GM19043 (cell line): Measurements from ENCODE around the gene ISYNA1.

Experiments used
- ATAC-seq: cut with Tn5 transposase; IDR thresholded peaks from one replicate; pipeline ENCODE4 v1.9.1; 2021; ENCODE audit warnings: low read depth; ENCODE audit not compliant: unreplicated experiment

Gene ISYNA1

DNA sequence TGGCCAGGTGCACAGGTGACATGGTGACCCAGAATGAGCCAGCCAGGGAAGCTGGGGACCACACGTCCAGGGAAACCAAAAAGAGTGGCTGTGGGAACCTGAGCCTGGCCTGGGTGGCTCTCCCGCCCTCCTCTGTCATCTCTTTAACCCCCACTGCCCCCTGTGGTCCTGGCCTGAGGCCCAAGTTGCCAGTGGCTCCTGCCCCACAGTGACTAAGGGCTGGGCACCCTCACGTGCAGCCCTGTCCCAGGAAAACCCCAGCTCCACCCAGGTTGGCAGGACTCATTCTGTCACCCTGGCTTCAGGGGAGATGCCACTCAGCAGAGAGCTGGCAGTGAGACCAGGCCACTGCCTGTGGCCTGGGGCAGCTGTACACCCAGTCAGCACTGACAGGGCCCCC is 30.6 kb upstream of the ISYNA1 start:
- ATAC-seq = no peak

GRCh38 chr19:18467978-18468377 is 30.0 kb upstream of the ISYNA1 start:
- ATAC-seq = no peak

DNA sequence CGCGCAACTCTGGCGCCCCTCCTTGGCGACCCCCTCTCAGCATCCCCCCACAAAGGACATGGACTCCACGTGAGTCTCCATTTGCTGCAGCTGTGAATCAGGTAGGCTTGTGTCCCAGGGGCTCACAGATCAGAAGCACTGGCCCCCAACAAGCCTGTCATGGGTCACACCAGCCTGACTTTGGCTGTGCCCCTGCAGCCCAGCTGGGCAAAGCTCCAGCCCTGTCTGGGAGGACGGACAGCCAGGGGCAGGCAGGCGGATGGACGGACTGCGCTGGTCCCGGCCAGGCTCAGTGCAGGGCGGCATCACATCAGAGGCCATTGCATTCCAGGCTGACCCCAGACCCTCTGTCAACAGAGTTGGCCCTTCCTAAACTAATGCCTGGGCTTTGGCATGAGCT is 28.4 kb upstream of the ISYNA1 start:
- ATAC-seq = no peak

DNA sequence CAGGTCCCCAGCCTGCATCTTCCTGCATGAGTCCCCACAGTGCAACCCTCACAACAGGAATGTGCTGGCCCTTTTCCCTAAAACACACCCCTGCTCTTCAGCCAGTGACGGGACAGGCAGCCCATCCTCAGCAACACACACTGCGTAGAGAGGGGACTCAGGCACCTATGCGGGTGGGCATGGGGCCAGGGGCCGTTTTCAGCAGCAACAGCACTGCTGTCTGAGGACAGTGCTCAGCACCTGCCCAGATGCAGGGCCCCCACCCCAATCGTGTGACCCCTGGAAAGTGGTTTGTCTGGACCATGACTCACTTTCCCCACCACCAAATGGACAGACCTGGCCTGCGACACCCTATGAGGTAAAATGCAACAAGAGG is 28.0 kb upstream of the ISYNA1 start:
- ATAC-seq = no peak

- ATAC-seq = no peak
These were observed 27.5 kb upstream of the ISYNA1 start for GRCh38 chr19:18465214-18465963.

GRCh38 chr19:18464646-18465045 is 26.7 kb upstream of the ISYNA1 start:
- no peak for ATAC-seq

GRCh38 chr19:18461471-18461870 is 23.5 kb upstream of the ISYNA1 start:
- no peak for ATAC-seq

- no peak for ATAC-seq
These were observed 23.0 kb upstream of the ISYNA1 start for GRCh38 chr19:18460900-18461299.

DNA sequence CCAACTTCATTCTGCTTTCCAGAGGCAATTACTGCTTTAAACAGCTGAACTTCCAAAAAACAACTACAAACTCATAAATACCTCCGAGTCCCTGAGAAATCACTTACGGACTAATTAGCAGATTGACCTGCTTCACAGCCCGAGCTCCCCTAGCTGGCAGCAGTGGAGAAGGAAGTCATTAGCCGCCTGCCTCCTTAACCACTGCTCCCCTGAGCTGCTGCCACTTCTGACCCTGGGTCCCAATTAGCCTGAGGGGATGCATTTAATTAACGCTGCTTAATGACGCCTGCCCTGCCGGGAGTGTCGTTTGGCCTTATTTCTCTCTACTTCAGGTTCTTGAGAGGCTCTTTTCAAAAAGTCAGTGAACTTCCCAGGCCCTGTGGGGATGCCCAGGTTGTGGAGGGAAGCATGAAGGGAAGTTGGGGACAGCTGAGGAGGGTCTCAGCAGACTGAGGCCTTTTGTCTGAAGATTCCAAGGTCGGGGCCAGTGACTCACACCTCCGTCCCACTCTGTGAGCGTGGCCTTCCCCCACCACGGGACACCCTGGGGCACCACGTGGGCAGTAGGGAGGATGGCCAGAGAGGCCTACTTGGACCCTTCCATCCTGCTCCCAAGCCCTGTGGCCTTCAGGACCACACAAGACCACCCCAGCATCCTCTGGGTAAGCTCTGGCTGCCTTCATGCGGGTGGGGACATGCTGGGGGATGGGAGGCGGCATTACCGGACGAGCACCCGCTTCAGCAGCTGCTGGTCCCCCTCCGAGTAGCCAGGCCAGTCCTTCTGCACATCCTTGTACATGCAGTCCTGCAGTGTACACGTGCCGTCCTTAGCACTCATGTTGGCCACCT is 19.8 kb upstream of the ISYNA1 start:
- no peak for ATAC-seq

DNA sequence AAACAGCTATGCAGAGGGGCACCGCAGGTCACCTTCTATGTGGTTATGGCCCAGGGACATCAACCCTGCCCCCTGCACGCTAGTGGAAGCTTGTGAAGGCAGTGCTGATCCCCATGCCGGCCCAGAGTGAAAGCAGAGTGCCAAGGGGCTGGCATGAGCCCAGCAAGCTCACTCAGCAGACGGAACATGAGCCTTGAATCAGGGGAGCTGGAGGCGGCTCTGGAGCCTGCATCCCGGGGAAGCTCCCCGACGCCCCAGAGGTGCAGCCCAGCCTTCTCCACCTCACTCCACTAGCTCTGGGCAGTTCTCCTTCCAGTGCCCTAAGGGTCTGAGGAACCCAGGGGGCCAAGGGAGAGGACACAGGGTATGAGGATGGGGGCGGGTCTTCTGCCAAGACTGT is 19.0 kb upstream of the ISYNA1 start:
- no peak for ATAC-seq

DNA sequence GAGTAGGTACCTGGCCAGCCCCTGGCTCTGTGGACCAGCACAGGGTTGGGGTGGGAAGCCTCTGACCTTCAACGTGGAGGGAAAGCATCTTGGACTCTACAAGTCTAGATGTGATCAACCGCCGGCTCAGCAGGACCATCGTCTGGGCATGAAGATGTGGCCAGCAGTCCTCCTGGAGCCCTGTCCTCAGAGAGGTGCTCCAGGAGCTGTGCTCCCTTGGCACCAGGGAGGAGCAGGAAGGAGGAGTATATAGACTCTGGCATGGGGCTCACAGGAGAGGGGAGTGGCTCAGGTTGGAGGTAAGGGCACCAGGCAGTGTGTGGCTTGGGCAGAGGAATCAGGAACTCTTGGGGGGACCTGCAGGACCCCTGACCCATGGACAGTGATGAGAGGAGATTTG is 18.3 kb upstream of the ISYNA1 start:
- no peak for ATAC-seq

DNA sequence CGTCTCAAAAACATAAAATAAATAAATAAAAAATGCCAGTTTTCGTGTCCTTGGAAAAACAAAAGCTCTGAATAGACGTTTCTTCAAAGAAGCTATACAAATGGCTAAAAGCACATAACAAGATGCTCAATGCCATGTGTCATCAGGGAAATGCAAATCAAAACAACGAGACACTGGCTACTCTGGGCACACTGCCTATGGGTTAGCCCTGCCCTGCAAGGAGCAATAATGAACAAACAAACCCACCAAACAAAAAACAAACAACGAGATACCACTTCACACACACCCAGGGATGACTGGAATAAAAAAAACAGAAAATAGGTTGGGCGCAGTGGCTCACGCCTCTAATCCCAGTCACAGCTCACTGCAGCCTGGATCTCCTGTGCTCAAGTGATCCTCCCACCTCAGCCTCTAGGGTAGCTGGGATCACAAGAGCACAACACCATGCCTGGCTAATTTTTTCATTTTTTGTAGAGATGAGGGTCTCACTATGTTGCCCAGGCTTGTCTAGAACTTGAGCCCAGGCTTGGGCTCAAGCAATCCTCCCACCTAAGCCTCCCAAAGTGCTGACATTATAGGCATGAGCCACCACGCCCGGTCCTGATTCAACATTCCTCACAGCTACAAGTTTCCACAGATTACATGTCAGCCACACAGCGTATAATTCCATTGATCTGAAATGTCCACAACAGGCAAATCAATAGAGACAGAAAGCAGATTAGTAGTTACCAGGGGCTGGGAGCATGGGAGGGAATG is 15.5 kb upstream of the ISYNA1 start:
- no peak for ATAC-seq

DNA sequence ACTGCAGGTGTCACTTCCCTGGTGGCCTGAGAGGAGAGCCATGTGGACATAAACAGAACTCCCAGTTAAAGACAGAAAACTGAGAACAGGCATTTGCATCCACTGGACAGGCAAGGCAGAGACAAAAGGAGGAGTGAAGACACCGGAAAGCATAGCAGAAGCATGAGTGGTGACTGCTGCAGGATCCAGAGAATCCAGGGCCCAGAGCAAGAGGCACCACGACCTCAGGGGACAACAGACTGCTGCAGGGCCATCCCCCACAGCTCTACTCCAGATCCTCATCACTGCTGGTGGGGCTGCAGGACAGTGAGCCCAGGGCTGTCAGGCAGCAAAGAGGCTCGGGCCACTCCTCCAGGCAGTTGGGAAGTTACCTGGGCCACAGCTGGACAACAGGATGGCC is 14.5 kb upstream of the ISYNA1 start:
- ATAC-seq = no peak

DNA sequence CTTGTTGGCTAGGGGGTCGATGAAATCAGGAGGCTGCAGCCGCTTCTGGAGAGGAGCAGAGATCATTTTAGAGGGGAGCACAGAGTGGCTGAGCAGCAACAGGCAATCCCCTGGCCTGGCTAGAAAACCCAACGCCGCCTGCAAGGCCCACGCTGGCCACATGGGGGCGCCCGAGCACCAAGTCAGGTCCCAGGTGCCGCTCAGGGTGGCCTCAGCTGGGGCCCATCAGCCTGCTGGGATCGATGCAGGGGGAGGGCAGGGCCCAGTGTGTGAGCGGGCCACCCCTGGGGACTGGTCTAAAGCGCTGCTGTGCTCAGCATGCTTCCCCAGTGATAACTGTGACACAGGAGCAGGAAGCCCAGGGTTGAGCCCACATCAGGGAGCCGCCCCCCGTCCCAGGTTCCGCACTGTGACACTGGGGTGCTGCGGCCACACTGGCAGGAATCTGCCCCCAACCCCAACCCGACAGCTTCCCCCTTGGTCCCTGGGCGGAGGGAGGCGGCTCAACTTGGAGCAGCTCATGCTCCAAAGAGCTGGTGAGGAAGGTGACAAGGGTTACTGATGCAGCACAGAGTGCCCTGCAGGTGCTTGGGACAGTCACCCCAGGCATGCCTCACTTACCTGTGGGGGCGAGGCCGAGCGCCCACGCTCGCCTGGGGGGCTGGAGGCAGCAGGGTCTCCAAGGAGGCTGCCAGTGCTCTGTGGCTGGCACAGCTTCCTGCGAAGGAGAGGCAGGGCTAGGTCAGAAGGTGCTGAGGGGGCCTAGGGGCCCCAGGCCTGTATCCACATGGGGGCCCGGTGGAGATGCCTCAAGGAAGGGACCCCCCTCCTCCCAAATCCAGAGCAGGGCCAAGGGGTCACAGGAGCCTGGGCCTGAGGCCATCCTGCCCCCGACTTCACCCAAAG is 13.3 kb upstream of the ISYNA1 start:
- no peak for ATAC-seq

- ATAC-seq = no peak
These were observed 12.3 kb upstream of the ISYNA1 start for GRCh38 chr19:18450021-18450930.

GRCh38 chr19:18449552-18449951 is 11.6 kb upstream of the ISYNA1 start:
- no peak for ATAC-seq

- no peak for ATAC-seq
These were observed 9.0 kb upstream of the ISYNA1 start for GRCh38 chr19:18446811-18447359.

DNA sequence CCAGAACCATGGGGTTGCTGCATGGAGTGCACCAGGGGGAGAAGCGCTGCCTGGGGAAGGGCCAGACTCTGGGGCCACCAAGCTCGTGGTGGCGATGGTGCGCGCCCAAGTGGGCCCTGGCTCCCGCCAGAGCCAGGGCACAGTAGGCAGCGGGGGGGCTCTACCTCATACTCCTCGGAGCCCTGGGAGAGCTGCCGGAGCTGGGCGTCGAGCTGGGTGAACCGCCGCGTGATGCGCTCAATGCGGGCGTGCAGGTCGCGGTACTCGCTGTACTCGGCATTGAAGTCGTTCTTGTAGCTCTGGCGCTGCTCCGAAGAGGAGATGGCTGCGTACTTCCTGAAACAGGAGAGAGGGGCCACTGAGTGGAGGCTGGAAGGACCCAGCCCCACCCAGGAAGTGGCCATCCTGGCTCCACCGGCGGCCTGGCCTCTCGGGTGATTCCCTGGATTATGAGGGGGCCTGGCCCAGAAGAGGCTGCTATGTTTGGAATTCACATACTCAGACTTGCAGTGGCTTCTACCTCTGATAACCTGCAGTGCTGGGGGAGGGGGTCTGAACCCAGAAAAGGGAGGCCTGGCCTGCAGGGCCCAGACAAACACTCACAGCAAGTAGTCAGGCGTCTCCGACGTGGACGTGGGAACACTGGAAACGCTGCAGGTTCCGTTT is 8.3 kb upstream of the ISYNA1 start:
- ATAC-seq = no peak
